ENCODE measurements around the gene ENTHD1.

GRCh38 chr22:39699631-39700360 is 193.8 kb downstream of the ENTHD1 start:
- no peak for TF ChIP-seq CTCF (conservative IDR thresholded peaks at IDR 0.05; ENCODE audit: low read length)
- no peak for TF ChIP-seq EZH2phosphoT487 (IDR thresholded peaks at IDR 0.05; ENCODE audit: borderline replicate concordance, low read depth, low read length)
